ENCODE measurements around the gene NINL.
A peak's percentile ranks its signal among the peaks of the same experiment; 100 is the strongest.
"Not testable (repeated sequence)": the region's sequence is repeated elsewhere in the genome, so short reads cannot be mapped to it uniquely, and the experiment has no call there.

The NINL gene

GRCh38 chr20:25552977-25553376, 32.4 kb downstream of the NINL start:
- DNase-seq (ENCODE audit: low read depth), result no peak

GRCh38 chr20:25551413-25552215, 33.7 kb downstream of the NINL start:
- no peak for DNase-seq (ENCODE audit: low read depth)

- DNase-seq (ENCODE audit: low read depth), result not testable (repeated sequence)
Observed at GRCh38 chr20:25550645-25551337, 34.5 kb downstream of the NINL start.

- peak; percentile 78 for DNase-seq (ENCODE audit: low read depth)
Observed at GRCh38 chr20:25549843-25550477, 35.4 kb downstream of the NINL start.

GRCh38 chr20:25549172-25549773, 36.1 kb downstream of the NINL start:
- DNase-seq (ENCODE audit: low read depth), result peak; percentile 23

- DNase-seq (ENCODE audit: low read depth), result no peak
Observed at GRCh38 chr20:25548613-25549086, 36.7 kb downstream of the NINL start.

GRCh38 chr20:25547999-25548398, 37.3 kb downstream of the NINL start:
- no peak for DNase-seq (ENCODE audit: low read depth)

GRCh38 chr20:25547063-25547462, 38.3 kb downstream of the NINL start:
- DNase-seq (ENCODE audit: low read depth), result no peak

GRCh38 chr20:25546048-25546447, 39.3 kb downstream of the NINL start:
- DNase-seq (ENCODE audit: low read depth), result no peak

GRCh38 chr20:25545171-25545570, 40.2 kb downstream of the NINL start:
- DNase-seq (ENCODE audit: low read depth), result no peak

GRCh38 chr20:25544734-25545133, 40.6 kb downstream of the NINL start:
- DNase-seq (ENCODE audit: low read depth), result peak; percentile 55

- DNase-seq (ENCODE audit: low read depth), result peak; percentile 52
Observed at GRCh38 chr20:25544311-25544710, 41.0 kb downstream of the NINL start.

GRCh38 chr20:25543068-25543467, 42.3 kb downstream of the NINL start:
- peak; percentile 77 for DNase-seq (ENCODE audit: low read depth)

- DNase-seq (ENCODE audit: low read depth), result peak; percentile 70
Observed at GRCh38 chr20:25541676-25542075, 43.7 kb downstream of the NINL start.

- peak; percentile 32 for DNase-seq (ENCODE audit: low read depth)
Observed at GRCh38 chr20:25539742-25540672, 45.3 kb downstream of the NINL start.

GRCh38 chr20:25538838-25539665, 46.3 kb downstream of the NINL start:
- DNase-seq (ENCODE audit: low read depth), result no peak

GRCh38 chr20:25537890-25538289, 47.4 kb downstream of the NINL start:
- no peak for DNase-seq (ENCODE audit: low read depth)

- no peak for DNase-seq (ENCODE audit: low read depth)
Observed at GRCh38 chr20:25535762-25536161, 49.6 kb downstream of the NINL start.

GRCh38 chr20:25534845-25535244, 50.5 kb downstream of the NINL start:
- DNase-seq (ENCODE audit: low read depth), result no peak

GRCh38 chr20:25533920-25534700, 51.2 kb downstream of the NINL start:
- DNase-seq (ENCODE audit: low read depth), result no peak

Measured in iris pigment epithelial cell (primary cell).